HepG2 (cell line): ENCODE results near the gene RHOC. TPM values are rescaled to one million over a fixed set of nuclear protein-coding genes. Genes with fewer than 3 reads are reported as not detected.

Source experiments
- CBFB ChIP-seq: sonication (generic); formaldehyde crosslinking; IDR thresholded peaks from 2 replicates; pipeline ENCODE4 v1.4.0; 2020; ENCODE audit warnings: missing genetic modification reagents
- CREM ChIP-seq, 2 experiments: sonication (generic) in 1 of 2; formaldehyde crosslinking in 1 of 2; IDR thresholded peaks; 2 replicates each; pipeline versions ENCODE4 v1.4.0 to v1.6.1; 2016 to 2020; ENCODE audit warnings: antibody characterized with exemption in 1 of 2, mild to moderate bottlenecking in 1 of 2, missing genetic modification reagents in 1 of 2
- FUBP1 ChIP-seq: sonication (generic); formaldehyde crosslinking; IDR thresholded peaks from 2 replicates; pipeline ENCODE4 v1.5.1; 2020; ENCODE audit warnings: missing genetic modification reagents, mild to moderate bottlenecking, borderline replicate concordance
- HDAC2 ChIP-seq: sonication (generic); formaldehyde crosslinking; IDR thresholded peaks from 2 replicates; pipeline ENCODE4 v1.4.0; 2020; ENCODE audit warnings: missing genetic modification reagents
- HMG20A ChIP-seq: IDR thresholded peaks from 2 replicates; pipeline ENCODE4 v1.6.1; 2016; ENCODE audit warnings: borderline replicate concordance
- HMGA1 ChIP-seq: sonication (generic); formaldehyde crosslinking; conservative IDR thresholded peaks from 2 replicates; pipeline ENCODE4 v1.4.0; 2020; ENCODE audit warnings: missing genetic modification reagents
- JDP2 ChIP-seq: sonication (generic); formaldehyde crosslinking; IDR thresholded peaks from 2 replicates; pipeline ENCODE4 v1.8.1; 2022; ENCODE audit warnings: missing genetic modification reagents, borderline replicate concordance
- MEIS2 ChIP-seq: sonication (generic); formaldehyde crosslinking; IDR thresholded peaks from 2 replicates; pipeline ENCODE4 v1.9.0; 2021; ENCODE audit warnings: mild to moderate bottlenecking, missing genetic modification reagents
- NCOA2 ChIP-seq: sonication (generic); formaldehyde crosslinking; IDR thresholded peaks from 2 replicates; pipeline ENCODE4 v1.8.0; 2022; ENCODE audit warnings: inconsistent platforms
- PAF1 ChIP-seq: IDR thresholded peaks from 2 replicates; pipeline ENCODE4 v1.6.1; 2016; ENCODE audit warnings: missing genetic modification reagents, missing compliant biosample characterization
- TBL1XR1 ChIP-seq: fragments of 150-350 bp; IDR thresholded peaks from 2 replicates; pipeline ENCODE4 v1.6.1; 2014; ENCODE audit warnings: borderline replicate concordance, low read length; ENCODE audit not compliant: partially characterized antibody
- TBX3 ChIP-seq: fragments of 450-650 bp; IDR thresholded peaks from 2 replicates; pipeline ENCODE4 v1.6.1; 2017; ENCODE audit warnings: antibody characterized with exemption, mild to moderate bottlenecking, inconsistent platforms, borderline replicate concordance
- ZFP91 ChIP-seq: sonication (generic); formaldehyde crosslinking; IDR thresholded peaks from 2 replicates; pipeline ENCODE4 v1.9.0; 2022; ENCODE audit warnings: missing genetic modification reagents, mild to moderate bottlenecking, borderline replicate concordance
- ZNF281 ChIP-seq: sonication (generic); formaldehyde crosslinking; IDR thresholded peaks from 2 replicates; pipeline ENCODE4 v1.4.0; 2020; ENCODE audit warnings: missing genetic modification reagents, borderline replicate concordance
- ZNF615 ChIP-seq: sonication (generic); formaldehyde crosslinking; IDR thresholded peaks from 2 replicates; pipeline ENCODE4 v1.5.0; 2020; ENCODE audit warnings: mild to moderate bottlenecking, missing genetic modification reagents, borderline replicate concordance
- ZNF670 ChIP-seq: sonication (generic); formaldehyde crosslinking; IDR thresholded peaks from 2 replicates; pipeline ENCODE4 v1.8.0; 2022; ENCODE audit warnings: mild to moderate bottlenecking, missing genetic modification reagents, borderline replicate concordance
- ZNF737 ChIP-seq: sonication (generic); formaldehyde crosslinking; IDR thresholded peaks from 2 replicates; pipeline ENCODE4 v1.5.0; 2020; ENCODE audit warnings: missing genetic modification reagents, mild to moderate bottlenecking, borderline replicate concordance
- ZNF780A ChIP-seq: sonication (generic); formaldehyde crosslinking; IDR thresholded peaks from 2 replicates; pipeline ENCODE4 v1.8.0; 2022; ENCODE audit warnings: mild to moderate bottlenecking, missing genetic modification reagents, moderate library complexity
- ZNF841 ChIP-seq: sonication (generic); formaldehyde crosslinking; IDR thresholded peaks from 2 replicates; pipeline ENCODE4 v1.8.1; 2023; ENCODE audit warnings: missing genetic modification reagents, borderline replicate concordance
- ZNF879 ChIP-seq: sonication (generic); formaldehyde crosslinking; IDR thresholded peaks from 2 replicates; pipeline ENCODE4 v1.8.1; 2023; ENCODE audit warnings: missing genetic modification reagents
- ZXDC ChIP-seq: sonication (generic); formaldehyde crosslinking; IDR thresholded peaks from 2 replicates; pipeline ENCODE4 v1.5.0; 2020; ENCODE audit warnings: mild to moderate bottlenecking, missing genetic modification reagents
- polyA plus RNA-seq, 8 experiments: library from polyadenylated mRNA; depleted of rRNA in 3 of 8; stranded (reverse) in 7 of 8; unstranded in 1 of 8; fragments of >200 nt; fragmentation: Illumina TruSeq in 4 of 8; extraction: Trizol in 4 of 8; gene quantifications; 2 replicates each; pipeline versions ENCODE4 v1.2.1 to v1.2.3, GENCODE V29; 2011 to 2016; ENCODE audit warnings: low read depth in 4 of 8, missing spikeins in 1 of 8, mixed read lengths in 1 of 8; ENCODE audit not compliant: insufficient read depth in 1 of 8
- total RNA-seq, 5 experiments: library from RNA; depleted of rRNA; stranded (reverse); fragments of >200 nt; fragmentation: Illumina TruSeq; extraction: Trizol; gene quantifications; 2 replicates each; pipeline ENCODE4 v1.2.3, GENCODE V29; 2016; ENCODE audit warnings: low read depth in 1 of 5

Gene RHOC
- total and polyA plus RNA-seq, 2 of the 13 experiments (the other 11 are each of a cell fraction or from before 2014, with no cell fraction given), result 64.3 to 182 TPM

- no peak for TF ChIP-seq FUBP1 (CRISPR knock-in tag)
- TF ChIP-seq ZNF841, result no peak
- peak; percentile 28; the same call in 1 of the 2 replicates for TF ChIP-seq HMG20A (CRISPR knock-in tag)
- no peak for TF ChIP-seq PAF1
- TF ChIP-seq CBFB (CRISPR knock-in tag), result no peak
- no peak for TF ChIP-seq TBX3
- no peak for TF ChIP-seq TBL1XR1
- TF ChIP-seq MEIS2 (CRISPR knock-in tag), result no peak
- TF ChIP-seq ZNF737, result no peak
- TF ChIP-seq ZNF281 (CRISPR knock-in tag), result no peak; the same call in 1 of the 2 replicates
- TF ChIP-seq JDP2 (CRISPR knock-in tag), result no peak
- no peak for TF ChIP-seq HDAC2 (CRISPR knock-in tag)
- no peak for TF ChIP-seq ZXDC (CRISPR knock-in tag)
- no peak for TF ChIP-seq ZNF879 (CRISPR knock-in tag)
- TF ChIP-seq ZFP91 (CRISPR knock-in tag), result peak; percentile 51; the same call in 1 of the 2 replicates
- no peak for TF ChIP-seq NCOA2 (CRISPR knock-in tag)
- no peak for TF ChIP-seq HMGA1 (CRISPR knock-in tag)
- TF ChIP-seq CREM (IDR thresholded peaks at IDR 0.05), result no peak
- TF ChIP-seq CREM (CRISPR knock-in tag; IDR thresholded peaks at IDR 0.05), result no peak
- TF ChIP-seq ZNF780A, result no peak
- TF ChIP-seq ZNF615 (CRISPR knock-in tag), result no peak
- peak; percentile 61; the same call in 1 of the 2 replicates for TF ChIP-seq ZNF670 (CRISPR knock-in tag)
Measured at GRCh38 chr1:112674440-112674985, 32.4 kb downstream of the RHOC start, which contains the start of gene MOV10 (continued).
